ENCODE measurements around the gene DCST1. TPM values are rescaled to one million over a fixed set of nuclear protein-coding genes. Genes with fewer than 3 reads are reported as not detected.

Gene DCST1
- total and polyA plus RNA-seq, 2 of the 8 experiments (the other 6 are each of a cell fraction or from before 2014, with no cell fraction given): not detected

- Histone ChIP-seq H3K4ac (replicated peaks; ENCODE audit: insufficient read length, low read depth, low read length) (no peak overlapping the region), H4K5ac (ENCODE audit: insufficient read length, low read depth, low read length) (no peak overlapping the region), H2BK15ac (ENCODE audit: low read length) (no peak overlapping the region), H3K27me3 (replicated peaks in 1 of 4; ENCODE audit: control insufficient read depth in 3 of 4, extremely low read depth in 1 of 4, insufficient read depth in 3 of 4, low read length in 3 of 4) (peaks cover 0 to 3% (median 1%) of the 10 kb centered on the region in 4 experiments; a peak in 1 of 7 replicates), H3K36me3 (ENCODE audit: control insufficient read depth in 2 of 4, insufficient read depth in 4 of 4, low read length in 3 of 4) (no peaks in the 10 kb centered on the region), H2BK12ac (ENCODE audit: low read depth, low read length) (no peak overlapping the region), H3K9ac (replicated peaks in 1 of 4; ENCODE audit: extremely low read depth in 1 of 4, low read depth in 3 of 4, low read length in 3 of 4) (no peak overlapping the region), H3K4me3 (ENCODE audit: extremely low read depth in 1 of 4, insufficient read depth in 2 of 4, low read depth in 3 of 4, low read length in 4 of 4) (no peak overlapping the region), H3K4me1 (replicated peaks in 1 of 4; ENCODE audit: control insufficient read depth in 3 of 4, insufficient read depth in 4 of 4, low read length in 3 of 4) (peaks cover 0 to 5% (median 0%) of the 10 kb centered on the region in 4 experiments; a peak in 2 of 7 replicates), H4K20me1 (replicated peaks in 1 of 2; ENCODE audit: control insufficient read depth in 1 of 2, insufficient read depth in 2 of 2, low read length in 2 of 2) (no peaks in the 10 kb centered on the region), H3K79me1 (ENCODE audit: low read depth, low read length) (no peaks in the 10 kb centered on the region), H2BK20ac (ENCODE audit: low read length) (no peak overlapping the region), H2AK5ac (ENCODE audit: low read depth, low read length) (no peak overlapping the region), H2BK120ac (replicated peaks; ENCODE audit: low read depth, low read length) (no peak overlapping the region), H3K79me2 (ENCODE audit: control insufficient read depth in 1 of 2, insufficient read depth in 2 of 2, low read length in 2 of 2) (no peaks in the 10 kb centered on the region), H3K14ac (ENCODE audit: insufficient read length) (no peak overlapping the region), H3K56ac (replicated peaks; ENCODE audit: insufficient read length, low read depth, low read length) (no peak overlapping the region), H4K91ac (replicated peaks; ENCODE audit: insufficient read length, low read length) (no peak overlapping the region), H3K18ac (ENCODE audit: extremely low read depth, low read length) (no peak overlapping the region), H3K9me3 (ENCODE audit: insufficient read depth in 2 of 2, low read depth in 1 of 2, low read length in 1 of 2) (no peaks in the 10 kb centered on the region), H3K4me2 (ENCODE audit: insufficient read depth in 1 of 2, low read depth in 2 of 2, low read length in 2 of 2) (no peak overlapping the region), H3K23ac (ENCODE audit: insufficient read length) (no peak overlapping the region), H3K27ac (ENCODE audit: low read depth, low read length) (no peak overlapping the region), H2AFZ (ENCODE audit: low read length) (no peak overlapping the region), H2BK5ac (ENCODE audit: low read depth, low read length) (no peak overlapping the region), H3K23me2 (ENCODE audit: low read depth, low read length) (no peaks in the 10 kb centered on the region), H4K8ac (ENCODE audit: extremely low read depth, insufficient read depth, low read length) (no peak overlapping the region)
- DNase-seq (ENCODE audit: low read depth in 1 of 2, low spot score in 2 of 2) (no peak), FAIRE-seq (no peak)
- POLR2A ChIA-PET (ENCODE audit: partially characterized antibody): interaction anchor here (0.6 to 2.0 kb wide), 6 partner anchors 12 to 693 kb away, joined by 3 to 5 read pairs (median 3); no protein-coding TSS in a partner anchor
- TF ChIP-seq GABPA (IDR thresholded peaks at IDR 0.05; ENCODE audit: borderline replicate concordance, insufficient read depth, low read length) (no peak), KDM1A (IDR thresholded peaks at IDR 0.05; ENCODE audit: borderline replicate concordance, low read length) (no peak), TCF12 (IDR thresholded peaks at IDR 0.05; ENCODE audit: low read depth, low read length) (no peak), TAF1 (IDR thresholded peaks at IDR 0.05; ENCODE audit: low read depth, low read length) (no peak), CHD2 (IDR thresholded peaks at IDR 0.05; ENCODE audit: low read length) (no peak), FOSL1 (IDR thresholded peaks at IDR 0.05; ENCODE audit: insufficient read depth, low read depth, low read length) (no peak), E2F6 (IDR thresholded peaks at IDR 0.05) (no peak), RBBP5 (IDR thresholded peaks at IDR 0.05; ENCODE audit: borderline replicate concordance, low read depth, low read length) (no peak)
- CTCF ChIA-PET (ENCODE audit: partially characterized antibody): interaction anchor here (0.6 to 9.5 kb wide), 8 partner anchors 10 to 1672 kb away, joined by 3 to 76 read pairs (median 10); no protein-coding TSS in a partner anchor
- 91% methylated on average over 16 of the region's 16 CpGs; no CpG with 5 or more reads in 1 of the 2 experiments for WGBS, 2 experiments (ENCODE audit: extremely low coverage in 1 of 2, insufficient coverage in 1 of 2, insufficient read length in 1 of 2, insufficient replicate concordance in 2 of 2, low coverage in 1 of 2, low lambda C conversion rate in 2 of 2, missing lambda C conversion rate in 1 of 2)
These were observed 3.9 kb upstream of the DCST1 start for GRCh38 chr1:155029513-155030242.
